HAP-1 (cell line): ENCODE results near the gene SPATS2.

Source experiments
- DNase-seq, 2 experiments: peaks; one replicate each; pipeline ENCODE4 v3.0.0-alpha.2; 2016 to 2020; ENCODE audit warnings: low spot score in 2 of 2
- H3K27me3 ChIP-seq: fragments of 250-450 bp; sonication (Bioruptor Pico); 2 replicates; pipeline ENCODE4 v1.5.1; 2020; ENCODE audit warnings: low read depth, mild to moderate bottlenecking, moderate library complexity
- H3K36me3 ChIP-seq: fragments of 250-450 bp; sonication (Bioruptor Pico); replicated peaks from 2 replicates; pipeline ENCODE4 v1.5.1; 2020; ENCODE audit warnings: mild to moderate bottlenecking
- H3K4me1 ChIP-seq: fragments of 250-450 bp; sonication (Bioruptor Pico); 2 replicates; pipeline ENCODE4 v1.5.1; 2020; ENCODE audit warnings: mild to moderate bottlenecking
- H3K4me3 ChIP-seq: fragments of 250-450 bp; sonication (Bioruptor Pico); 2 replicates; pipeline ENCODE4 v1.5.1; 2020; ENCODE audit warnings: mild to moderate bottlenecking, moderate library complexity
- H3K9me3 ChIP-seq: fragments of 250-450 bp; sonication (Bioruptor Pico); 2 replicates; pipeline ENCODE4 v1.5.1; 2020; ENCODE audit warnings: mild to moderate bottlenecking, moderate library complexity
- in situ Hi-C: fragments of 300-500 bp; cut with MboI; formaldehyde crosslinking; loops from 3 replicates; pipeline ENCODE4 v1.14.3; 2020; ENCODE audit warnings: low sequenced_read_pairs, inconsistent platforms, mixed read lengths

The SPATS2 gene

DNA sequence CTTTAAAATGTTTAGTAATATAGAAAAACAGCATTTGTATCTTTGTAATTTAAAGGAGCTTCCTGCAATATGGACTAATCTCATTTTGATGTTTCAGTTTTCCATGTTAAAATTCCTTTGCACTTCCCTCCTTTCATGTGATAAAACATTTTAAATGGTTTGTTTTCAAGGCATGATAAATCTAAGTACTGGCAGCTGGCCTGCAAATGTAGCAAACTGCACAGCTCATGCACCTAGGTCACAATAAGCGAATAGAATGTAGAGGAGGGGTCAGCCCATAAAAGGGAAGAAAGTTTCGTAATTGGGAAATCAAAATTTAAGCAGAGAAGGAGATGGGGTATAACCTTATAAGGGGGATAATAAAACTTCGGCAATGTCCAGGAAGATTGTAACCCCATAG lies 91.6 kb downstream of the SPATS2 start:
- no peak overlapping the region for H3K4me3 ChIP-seq
- H3K9me3 ChIP-seq, result no peaks in the 10 kb centered on the region
- no peak for DNase-seq
- H3K36me3 ChIP-seq, result no peaks in the 10 kb centered on the region
- no peaks in the 10 kb centered on the region for H3K27me3 ChIP-seq
- H3K4me1 ChIP-seq, result no peaks in the 10 kb centered on the region; the same call in 1 of the 2 replicates
- in situ Hi-C loops, result no loop called here

DNA sequence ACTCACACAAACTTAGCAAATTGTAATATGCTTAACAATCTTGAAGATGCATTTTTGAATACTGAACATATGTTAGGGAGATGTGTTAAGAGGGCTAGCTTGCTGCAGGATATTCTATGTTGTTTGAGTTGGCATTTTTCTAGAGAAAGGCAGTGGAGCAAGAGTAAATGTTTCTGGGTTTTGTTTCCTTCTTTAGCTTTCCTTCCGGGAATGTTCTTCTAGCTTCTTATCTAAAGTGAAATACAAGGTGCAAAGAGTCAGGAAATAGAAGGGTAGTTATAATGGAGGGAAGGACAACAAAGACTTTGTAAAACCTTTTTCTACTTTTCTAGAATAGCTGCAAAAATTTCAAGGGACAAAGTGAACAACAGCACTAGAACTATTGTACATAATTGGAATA lies 94.0 kb downstream of the SPATS2 start:
- Histone ChIP-seq H3K4me3 (no peak overlapping the region), H3K9me3 (no peaks in the 10 kb centered on the region), H3K36me3 (no peaks in the 10 kb centered on the region), H3K4me1 (no peaks in the 10 kb centered on the region; the same call in none of the 2 replicates), H3K27me3 (no peaks in the 10 kb centered on the region)
- in situ Hi-C loops, result no loop called here
- no peak for DNase-seq

DNA sequence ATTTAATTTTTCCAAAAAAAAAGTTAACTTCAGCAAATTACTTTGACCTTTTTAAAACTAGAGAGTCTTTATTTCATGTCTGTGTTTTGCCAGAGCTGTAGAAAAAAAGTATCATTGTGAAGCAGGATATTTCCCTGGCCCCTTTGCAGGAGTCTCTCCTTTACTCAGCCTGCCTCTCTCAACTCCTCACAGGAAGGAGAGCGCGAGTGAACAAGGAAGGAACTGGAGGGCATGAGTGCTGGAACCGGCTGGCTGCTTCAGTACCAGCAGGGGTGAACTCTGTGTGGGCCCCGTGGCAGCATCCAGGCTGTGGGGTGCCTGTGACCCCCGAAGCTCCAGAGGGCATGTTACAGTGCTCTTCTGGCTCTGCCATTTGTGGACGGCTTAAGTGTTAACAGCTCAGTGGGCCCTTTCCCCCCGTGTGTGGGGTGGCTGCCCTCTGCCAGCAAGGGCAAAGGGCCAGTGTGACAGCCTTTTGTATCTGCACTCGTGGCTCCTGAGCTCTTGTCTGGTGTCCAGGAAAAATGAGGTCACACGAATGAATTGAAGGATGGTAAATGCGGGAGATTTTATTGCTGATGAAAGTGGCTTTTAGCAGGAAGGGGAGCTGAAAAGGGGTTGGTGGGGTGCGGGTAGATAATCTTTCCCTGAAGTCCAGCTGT lies 95.0 kb downstream of the SPATS2 start:
- DNase-seq, result no peak
- Histone ChIP-seq H3K27me3 (no peaks in the 10 kb centered on the region), H3K4me3 (no peak overlapping the region), H3K4me1 (no peaks in the 10 kb centered on the region; the same call in none of the 2 replicates), H3K36me3 (no peaks in the 10 kb centered on the region), H3K9me3 (no peaks in the 10 kb centered on the region)
- in situ Hi-C loops, result no loop called here

DNA sequence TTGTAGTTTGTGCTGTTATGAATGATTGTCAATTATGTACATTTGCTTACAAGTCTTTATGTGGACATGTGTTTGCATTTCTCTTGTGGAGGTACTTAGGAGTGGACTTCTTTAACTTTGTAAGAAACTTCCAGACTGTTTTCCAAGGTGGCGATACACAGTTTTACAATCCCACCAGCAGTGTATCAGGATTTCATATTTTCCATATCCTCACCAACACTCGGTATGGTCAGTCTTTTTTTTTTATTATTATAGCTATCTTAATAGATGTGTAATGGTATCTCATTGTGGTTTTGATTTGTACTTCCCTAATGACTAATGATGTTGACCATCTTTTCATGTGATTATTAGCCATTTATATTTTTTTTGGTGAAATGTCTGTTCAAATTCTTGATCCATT lies 97.9 kb downstream of the SPATS2 start:
- Histone ChIP-seq H3K27me3 (no peaks in the 10 kb centered on the region), H3K9me3 (no peaks in the 10 kb centered on the region), H3K36me3 (no peaks in the 10 kb centered on the region), H3K4me3 (no peak overlapping the region), H3K4me1 (no peaks in the 10 kb centered on the region; the same call in 1 of the 2 replicates)
- in situ Hi-C loops, result no loop called here
- DNase-seq, result no peak

DNA sequence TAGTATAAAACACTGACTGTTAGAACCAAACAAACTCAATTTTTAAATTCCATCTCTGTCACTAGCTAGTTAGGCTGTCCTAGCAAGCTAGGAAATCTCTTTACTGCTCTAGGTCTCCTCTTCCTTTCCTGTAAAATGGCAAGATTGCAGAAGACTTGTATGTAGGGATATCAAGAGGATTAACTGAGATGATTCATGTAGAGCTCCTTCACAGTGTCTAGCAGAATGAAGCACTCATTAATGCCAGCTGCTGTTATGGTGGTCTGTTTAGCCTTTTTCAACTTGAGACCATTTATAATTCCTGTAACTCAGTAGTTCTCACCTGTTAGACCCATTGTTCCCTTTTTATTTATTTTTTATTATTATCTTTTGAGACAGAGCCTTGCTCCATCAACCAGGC lies 103.7 kb downstream of the SPATS2 start:
- Histone ChIP-seq H3K4me1 (no peaks in the 10 kb centered on the region; the same call in 1 of the 2 replicates), H3K36me3 (no peaks in the 10 kb centered on the region), H3K27me3 (no peaks in the 10 kb centered on the region), H3K4me3 (no peak overlapping the region), H3K9me3 (no peaks in the 10 kb centered on the region)
- in situ Hi-C loops, result no loop called here
- DNase-seq, result no peak

DNA sequence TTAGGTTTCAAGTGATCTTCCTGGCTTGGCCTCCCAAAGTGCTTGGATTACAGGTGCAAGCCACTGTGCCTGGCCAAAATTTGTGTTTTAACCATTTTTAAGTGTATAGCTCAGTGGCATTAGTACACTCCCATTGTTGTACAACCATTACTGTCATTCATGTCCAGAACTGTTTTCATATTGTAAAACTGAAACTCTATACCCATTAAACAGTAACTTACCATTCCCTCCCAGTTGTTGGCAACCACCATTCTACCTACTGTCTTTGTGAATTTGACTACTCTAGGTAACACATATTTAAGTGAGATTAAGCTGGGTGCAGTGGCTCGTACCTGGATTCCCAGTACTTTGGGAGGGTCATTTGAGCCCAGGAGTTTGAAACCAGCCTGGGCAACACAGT lies 104.3 kb downstream of the SPATS2 start:
- Histone ChIP-seq H3K27me3 (no peaks in the 10 kb centered on the region), H3K36me3 (no peaks in the 10 kb centered on the region), H3K9me3 (no peaks in the 10 kb centered on the region), H3K4me3 (no peak overlapping the region), H3K4me1 (no peaks in the 10 kb centered on the region)
- DNase-seq, result no peak
- in situ Hi-C loops, result no loop called here

DNA sequence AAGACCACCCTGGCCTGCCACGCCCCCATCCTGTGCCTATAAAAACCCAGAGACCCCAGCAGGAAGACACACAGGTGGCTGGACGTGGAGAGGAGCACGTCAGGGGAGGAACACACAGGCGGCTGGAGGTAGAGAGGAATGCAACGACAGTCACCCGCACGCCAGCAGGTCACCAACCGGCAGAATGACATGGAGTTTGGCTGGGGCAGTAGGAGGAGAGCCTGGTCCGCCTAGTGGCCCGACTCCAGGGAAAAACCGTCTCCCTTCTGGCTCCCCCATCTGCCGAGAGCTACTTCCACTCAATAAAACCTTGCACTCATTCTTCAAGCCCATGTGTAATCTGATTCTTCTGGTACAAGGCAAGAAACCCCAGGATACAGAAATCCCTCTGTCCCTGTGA lies 108.8 kb downstream of the SPATS2 start:
- Histone ChIP-seq H3K27me3 (no peaks in the 10 kb centered on the region), H3K4me1 (no peaks in the 10 kb centered on the region), H3K9me3 (no peaks in the 10 kb centered on the region), H3K4me3 (no peak overlapping the region), H3K36me3 (no peaks in the 10 kb centered on the region)
- in situ Hi-C loops, result no loop called here
- no peak for DNase-seq

DNA sequence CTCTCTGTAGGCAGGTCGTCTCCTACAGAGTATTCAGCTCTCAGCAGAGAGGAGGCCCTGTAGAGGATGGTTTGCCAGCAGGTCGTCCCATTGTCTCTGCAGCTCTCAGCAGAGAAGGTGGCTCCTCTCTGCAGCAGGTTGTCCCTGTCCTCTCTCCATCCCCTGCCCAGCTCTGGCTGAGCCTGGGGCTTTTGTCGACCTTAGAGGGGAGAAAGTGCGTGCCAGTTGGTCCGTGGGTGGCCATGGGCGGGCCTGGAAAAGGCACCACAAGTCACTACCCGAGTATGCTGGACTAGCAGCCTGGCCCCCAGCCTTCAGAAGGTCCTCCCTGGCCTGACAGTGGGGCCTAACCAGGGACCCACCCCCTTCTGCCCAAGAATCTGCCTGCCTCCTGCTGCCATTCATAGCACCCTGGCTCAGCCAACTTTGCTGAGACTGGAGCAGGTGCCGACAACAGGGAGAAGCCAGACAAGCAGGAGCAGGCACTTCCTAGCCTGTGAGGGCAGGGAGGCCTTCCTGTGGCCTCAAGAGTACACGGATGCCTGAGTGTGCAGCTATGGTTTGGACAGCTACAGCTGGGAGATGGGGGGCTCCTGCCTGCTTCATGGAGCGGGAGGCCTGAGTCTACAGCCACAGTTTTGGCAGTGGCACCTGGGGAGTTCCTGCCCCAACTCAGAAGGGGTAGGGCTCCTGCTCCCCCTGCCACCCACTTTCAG lies 111.8 kb downstream of the SPATS2 start:
- Histone ChIP-seq H3K4me1 (no peaks in the 10 kb centered on the region), H3K9me3 (no peaks in the 10 kb centered on the region), H3K36me3 (no peaks in the 10 kb centered on the region), H3K27me3 (no peaks in the 10 kb centered on the region), H3K4me3 (no peak overlapping the region)
- in situ Hi-C loops, result no loop called here
- no peak for DNase-seq

DNA sequence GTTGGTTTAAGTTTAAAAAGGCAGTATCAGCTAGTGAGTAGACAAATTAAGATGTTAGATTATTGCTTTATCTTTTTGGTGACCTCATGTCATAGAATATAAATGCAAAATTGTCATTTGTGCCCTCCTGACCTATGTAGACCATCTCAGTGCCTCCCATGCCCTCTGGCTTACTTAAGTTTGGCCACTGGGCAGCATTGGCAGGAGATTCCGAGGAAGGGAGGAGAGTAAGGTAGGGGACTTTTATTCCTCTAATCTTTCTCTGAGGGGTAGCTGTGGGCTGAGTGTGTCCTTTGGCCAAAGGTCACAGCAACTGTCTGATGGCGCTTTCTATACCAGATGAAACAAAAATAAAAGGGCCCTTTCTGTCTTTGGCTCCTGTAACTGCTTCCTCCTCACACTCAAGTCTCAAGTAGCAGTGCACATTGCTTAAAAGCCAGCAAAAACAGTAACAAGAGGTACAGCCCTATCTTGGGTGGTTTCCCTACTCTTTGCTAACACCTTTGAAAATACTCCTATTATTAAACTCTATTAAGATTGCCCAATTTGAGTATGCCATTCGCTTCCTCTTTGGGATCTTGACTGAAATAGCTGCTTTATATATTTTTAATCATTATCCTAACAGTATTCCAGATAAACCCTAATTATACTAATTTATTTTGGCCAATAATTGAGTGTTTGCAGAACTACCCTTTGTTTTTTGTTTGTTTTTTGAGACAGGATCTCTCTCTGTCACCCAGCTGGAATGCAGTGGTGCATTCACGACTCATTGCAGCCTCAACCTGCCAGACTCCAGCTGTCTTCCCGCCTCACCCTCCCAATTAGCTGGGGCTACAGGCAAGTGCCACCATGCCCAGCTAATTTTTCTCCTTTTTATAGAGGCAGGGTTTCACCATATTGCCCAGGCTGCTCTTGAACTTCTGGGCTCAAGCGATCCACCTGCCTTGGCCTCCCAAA lies 115.1 kb downstream of the SPATS2 start:
- no peak overlapping the region for H3K4me3 ChIP-seq
- no peaks in the 10 kb centered on the region for H3K27me3 ChIP-seq
- H3K4me1 ChIP-seq, result no peaks in the 10 kb centered on the region
- DNase-seq, result no peak
- no peaks in the 10 kb centered on the region for H3K9me3 ChIP-seq
- H3K36me3 ChIP-seq, result no peaks in the 10 kb centered on the region
- in situ Hi-C loops, result no loop called here

DNA sequence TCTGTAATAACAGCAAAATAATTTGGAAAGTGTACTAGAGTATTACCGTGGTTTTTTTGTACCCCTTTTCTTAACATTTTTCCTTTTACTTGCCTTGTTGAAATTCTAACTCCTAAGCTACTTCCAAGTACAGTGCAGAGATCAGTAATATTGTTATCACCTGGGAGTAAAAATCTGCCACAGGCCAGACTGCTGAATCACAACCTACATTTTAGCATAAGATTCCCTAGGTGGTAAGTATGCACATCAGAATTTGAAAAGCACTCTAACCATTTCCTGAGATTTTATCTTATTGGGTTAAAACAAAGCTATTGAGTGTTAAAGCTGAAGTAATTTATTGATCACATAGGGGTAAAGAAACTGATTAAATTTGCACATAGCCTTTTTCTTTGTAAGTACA lies 116.4 kb downstream of the SPATS2 start:
- in situ Hi-C loops, result no loop called here
- Histone ChIP-seq H3K27me3 (no peaks in the 10 kb centered on the region), H3K4me1 (no peaks in the 10 kb centered on the region), H3K36me3 (no peaks in the 10 kb centered on the region), H3K4me3 (no peak overlapping the region), H3K9me3 (no peaks in the 10 kb centered on the region)
- DNase-seq, result no peak

DNA sequence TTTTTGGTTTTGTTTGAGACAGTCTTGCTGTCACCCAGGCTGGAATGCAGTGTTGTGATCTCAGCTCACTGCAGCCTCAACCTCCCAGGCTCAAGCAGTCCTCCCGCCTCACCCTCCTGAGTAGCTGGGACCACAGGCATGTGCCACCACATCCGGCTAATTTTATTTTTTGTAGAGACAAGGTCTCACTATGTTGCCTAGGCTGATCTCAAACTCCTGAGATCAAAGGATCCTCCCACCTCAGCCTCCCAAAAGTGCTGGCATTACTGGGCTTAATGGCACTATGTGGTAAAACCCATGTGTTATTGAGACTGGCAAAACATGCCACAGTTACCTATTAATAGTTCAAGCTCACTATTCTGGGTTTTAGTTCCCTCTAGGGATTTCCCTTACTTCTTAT lies 120.3 kb downstream of the SPATS2 start:
- Histone ChIP-seq H3K9me3 (no peaks in the 10 kb centered on the region), H3K4me3 (no peak overlapping the region), H3K4me1 (no peaks in the 10 kb centered on the region), H3K36me3 (no peaks in the 10 kb centered on the region), H3K27me3 (no peaks in the 10 kb centered on the region)
- no peak for DNase-seq
- in situ Hi-C loops, result no loop called here

DNA sequence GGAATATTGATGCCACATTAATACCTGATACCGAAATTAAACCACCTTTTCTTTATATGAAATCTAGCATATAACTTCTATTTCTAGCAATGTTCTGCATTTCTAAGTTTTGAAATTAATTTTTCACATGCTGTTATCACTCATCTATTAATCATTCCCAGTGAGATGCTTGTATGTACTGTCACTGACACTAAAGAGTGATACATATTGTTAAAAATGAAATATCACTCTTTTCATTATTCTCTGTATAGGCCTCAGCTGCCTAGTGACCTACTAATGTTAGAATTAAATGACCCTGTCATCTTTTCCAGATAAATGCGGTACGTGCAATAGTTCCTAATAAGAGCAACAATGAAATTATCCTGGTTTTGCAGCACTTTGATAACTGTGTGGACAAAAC lies 121.9 kb downstream of the SPATS2 start:
- Histone ChIP-seq H3K27me3 (no peaks in the 10 kb centered on the region), H3K9me3 (no peaks in the 10 kb centered on the region), H3K4me3 (no peak overlapping the region), H3K36me3 (no peaks in the 10 kb centered on the region), H3K4me1 (no peaks in the 10 kb centered on the region)
- no peak for DNase-seq
- in situ Hi-C loops, result no loop called here

DNA sequence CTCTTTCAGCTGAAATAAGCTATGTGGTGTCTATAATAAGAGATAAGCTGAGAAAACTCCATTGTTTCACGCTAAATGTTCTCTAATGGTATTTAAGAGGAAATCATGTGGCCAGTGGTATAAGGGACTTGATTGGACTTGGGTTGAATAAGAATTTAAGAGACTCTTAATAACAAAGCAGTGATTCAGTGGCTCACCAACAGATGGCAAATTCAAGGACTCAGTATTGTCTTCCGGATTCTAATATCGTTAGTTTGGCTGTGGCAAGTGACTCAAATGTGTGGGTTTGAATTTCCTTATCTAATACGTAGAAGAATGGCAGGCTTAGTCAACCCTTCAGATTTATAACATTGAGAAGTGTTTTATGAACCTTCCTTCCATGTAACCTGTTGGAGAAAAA lies 122.5 kb downstream of the SPATS2 start:
- H3K4me3 ChIP-seq, result no peak overlapping the region
- no peaks in the 10 kb centered on the region for H3K9me3 ChIP-seq
- no peaks in the 10 kb centered on the region for H3K27me3 ChIP-seq
- DNase-seq, result peak in 1 of 2 experiments; percentile 19
- H3K36me3 ChIP-seq, result no peaks in the 10 kb centered on the region
- in situ Hi-C loops, result no loop called here
- H3K4me1 ChIP-seq, result no peaks in the 10 kb centered on the region

DNA sequence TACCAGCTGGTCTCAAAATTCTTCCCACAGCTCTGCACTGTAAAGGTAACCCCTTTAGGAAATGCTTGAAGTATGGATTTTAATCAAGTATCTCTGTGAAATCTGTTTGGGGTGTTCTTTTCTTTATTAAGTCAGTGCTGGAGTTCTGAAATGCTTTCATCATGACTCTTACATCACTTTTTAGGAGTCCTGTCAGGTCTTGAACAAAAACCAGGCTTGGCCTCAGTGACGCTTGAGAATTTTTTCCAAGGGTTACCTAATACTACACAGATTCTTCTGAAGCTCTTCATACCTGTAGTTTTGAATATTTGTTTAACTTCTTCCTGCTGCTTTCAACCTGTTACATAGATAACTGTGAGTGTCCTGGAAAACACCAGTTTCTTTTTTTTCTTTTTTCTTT lies 124.6 kb downstream of the SPATS2 start:
- Histone ChIP-seq H3K27me3 (no peaks in the 10 kb centered on the region), H3K4me1 (no peaks in the 10 kb centered on the region), H3K9me3 (no peaks in the 10 kb centered on the region), H3K36me3 (no peaks in the 10 kb centered on the region), H3K4me3 (no peak overlapping the region)
- in situ Hi-C loops, result no loop called here
- DNase-seq, result no peak
